ENCODE data around the gene LCAT.

LCAT gene

GRCh38 chr16:67964477-67965131 is 20.7 kb upstream of the LCAT start:
- H3K4me1 ChIP-seq, result peaks cover 9% of the 10 kb centered on the region
- H3K27me3 ChIP-seq (ENCODE audit: low read depth), result no peaks in the 10 kb centered on the region
- no peak for DNase-seq (ENCODE audit: low spot score in 2 of 2)
- peaks cover 20% of the 10 kb centered on the region for H3K36me3 ChIP-seq (replicated peaks)
- no peaks in the 10 kb centered on the region for H3K9me3 ChIP-seq
- H3K4me3 ChIP-seq, result no peak overlapping the region
- in situ Hi-C loops (cut with MboI; ENCODE audit: low sequenced_read_pairs), result no loop called here

GRCh38 chr16:67963662-67964321 is 19.9 kb upstream of the LCAT start:
- Histone ChIP-seq H3K27me3 (ENCODE audit: low read depth) (no peaks in the 10 kb centered on the region), H3K9me3 (no peaks in the 10 kb centered on the region), H3K36me3 (replicated peaks) (peaks cover 22% of the 10 kb centered on the region), H3K4me3 (no peak overlapping the region), H3K4me1 (peaks cover 9% of the 10 kb centered on the region)
- in situ Hi-C loops (cut with MboI; ENCODE audit: low sequenced_read_pairs), result no loop called here
- no peak for DNase-seq (ENCODE audit: low spot score in 2 of 2)

- H3K36me3 ChIP-seq (replicated peaks), result peaks cover 27% of the 10 kb centered on the region
- DNase-seq (ENCODE audit: low spot score in 2 of 2), result no peak
- peaks cover 9% of the 10 kb centered on the region for H3K4me1 ChIP-seq
- in situ Hi-C loops (cut with MboI; ENCODE audit: low sequenced_read_pairs), result no loop called here
- H3K27me3 ChIP-seq (ENCODE audit: low read depth), result no peaks in the 10 kb centered on the region
- H3K9me3 ChIP-seq, result no peaks in the 10 kb centered on the region
- no peak overlapping the region for H3K4me3 ChIP-seq
Observed at GRCh38 chr16:67963292-67963661, 19.4 kb upstream of the LCAT start.

- Histone ChIP-seq H3K4me3 (no peak overlapping the region), H3K9me3 (no peaks in the 10 kb centered on the region), H3K4me1 (peaks cover 5% of the 10 kb centered on the region), H3K36me3 (replicated peaks) (peaks cover 31% of the 10 kb centered on the region), H3K27me3 (ENCODE audit: low read depth) (no peaks in the 10 kb centered on the region)
- in situ Hi-C loops (cut with MboI; ENCODE audit: low sequenced_read_pairs), result no loop called here
- no peak for DNase-seq (ENCODE audit: low spot score in 2 of 2)
Observed at GRCh38 chr16:67962135-67962534, 18.2 kb upstream of the LCAT start.

GRCh38 chr16:67961551-67961957 is 17.6 kb upstream of the LCAT start:
- no peak for DNase-seq (ENCODE audit: low spot score in 2 of 2)
- Histone ChIP-seq H3K4me1 (no peaks in the 10 kb centered on the region; the same call in 1 of the 2 replicates), H3K4me3 (no peak overlapping the region), H3K27me3 (ENCODE audit: low read depth) (no peaks in the 10 kb centered on the region), H3K9me3 (no peaks in the 10 kb centered on the region), H3K36me3 (replicated peaks) (peaks cover 31% of the 10 kb centered on the region)
- in situ Hi-C loops (cut with MboI; ENCODE audit: low sequenced_read_pairs), result no loop called here

GRCh38 chr16:67959536-67960329 is 15.8 kb upstream of the LCAT start:
- in situ Hi-C loops (cut with MboI; ENCODE audit: low sequenced_read_pairs), result no loop called here
- Histone ChIP-seq H3K4me1 (no peaks in the 10 kb centered on the region), H3K36me3 (replicated peaks) (peaks cover 39% of the 10 kb centered on the region), H3K9me3 (no peaks in the 10 kb centered on the region), H3K4me3 (no peak overlapping the region), H3K27me3 (ENCODE audit: low read depth) (no peaks in the 10 kb centered on the region)
- no peak for DNase-seq (ENCODE audit: low spot score in 2 of 2)

- Histone ChIP-seq H3K4me3 (no peak overlapping the region), H3K9me3 (no peaks in the 10 kb centered on the region), H3K36me3 (replicated peaks) (peaks cover 48% of the 10 kb centered on the region), H3K4me1 (no peaks in the 10 kb centered on the region), H3K27me3 (ENCODE audit: low read depth) (no peaks in the 10 kb centered on the region)
- no peak for DNase-seq (ENCODE audit: low spot score in 2 of 2)
- in situ Hi-C loops (cut with MboI; ENCODE audit: low sequenced_read_pairs), result no loop called here
Observed at GRCh38 chr16:67957622-67958021, 13.7 kb upstream of the LCAT start.

GRCh38 chr16:67954421-67955196 is 10.7 kb upstream of the LCAT start:
- Histone ChIP-seq H3K4me3 (no peak overlapping the region), H3K27me3 (ENCODE audit: low read depth) (no peaks in the 10 kb centered on the region), H3K36me3 (replicated peaks) (peaks cover 45% of the 10 kb centered on the region), H3K4me1 (no peaks in the 10 kb centered on the region), H3K9me3 (no peaks in the 10 kb centered on the region)
- in situ Hi-C loops (cut with MboI; ENCODE audit: low sequenced_read_pairs), result no loop called here
- DNase-seq (ENCODE audit: low spot score in 2 of 2), result no peak

- H3K36me3 ChIP-seq (replicated peaks), result peaks cover 46% of the 10 kb centered on the region
- in situ Hi-C loops (cut with MboI; ENCODE audit: low sequenced_read_pairs), result no loop called here
- no peaks in the 10 kb centered on the region for H3K4me1 ChIP-seq
- no peaks in the 10 kb centered on the region for H3K9me3 ChIP-seq
- no peaks in the 10 kb centered on the region for H3K27me3 ChIP-seq (ENCODE audit: low read depth)
- no peak overlapping the region for H3K4me3 ChIP-seq
- DNase-seq (ENCODE audit: low spot score in 2 of 2), result no peak
Observed at GRCh38 chr16:67953641-67954375, 9.9 kb upstream of the LCAT start.

GRCh38 chr16:67951485-67951884 is 7.6 kb upstream of the LCAT start:
- peaks cover 55% of the 10 kb centered on the region for H3K36me3 ChIP-seq (replicated peaks)
- in situ Hi-C loops (cut with MboI; ENCODE audit: low sequenced_read_pairs), result no loop called here
- H3K4me3 ChIP-seq, result no peak overlapping the region
- no peak for DNase-seq (ENCODE audit: low spot score in 2 of 2)
- no peaks in the 10 kb centered on the region for H3K27me3 ChIP-seq (ENCODE audit: low read depth)
- H3K9me3 ChIP-seq, result no peaks in the 10 kb centered on the region
- no peaks in the 10 kb centered on the region for H3K4me1 ChIP-seq

- in situ Hi-C loops (cut with MboI; ENCODE audit: low sequenced_read_pairs), result no loop called here
- Histone ChIP-seq H3K36me3 (replicated peaks) (peaks cover 60% of the 10 kb centered on the region), H3K9me3 (no peaks in the 10 kb centered on the region), H3K4me3 (no peak overlapping the region), H3K27me3 (ENCODE audit: low read depth) (no peaks in the 10 kb centered on the region), H3K4me1 (no peaks in the 10 kb centered on the region)
- no peak for DNase-seq (ENCODE audit: low spot score in 2 of 2)
Observed at GRCh38 chr16:67950335-67950843, 6.5 kb upstream of the LCAT start.

GRCh38 chr16:67949645-67950044 is 5.7 kb upstream of the LCAT start:
- peaks cover 62% of the 10 kb centered on the region for H3K36me3 ChIP-seq (replicated peaks)
- no peaks in the 10 kb centered on the region for H3K27me3 ChIP-seq (ENCODE audit: low read depth)
- DNase-seq (ENCODE audit: low spot score in 2 of 2), result no peak
- in situ Hi-C loops (cut with MboI; ENCODE audit: low sequenced_read_pairs), result no loop called here
- H3K4me3 ChIP-seq, result no peak overlapping the region
- no peaks in the 10 kb centered on the region for H3K4me1 ChIP-seq
- no peaks in the 10 kb centered on the region for H3K9me3 ChIP-seq

- Histone ChIP-seq H3K27me3 (ENCODE audit: low read depth) (no peaks in the 10 kb centered on the region), H3K4me3 (no peak overlapping the region), H3K4me1 (no peaks in the 10 kb centered on the region), H3K9me3 (no peaks in the 10 kb centered on the region), H3K36me3 (replicated peaks) (peaks cover 58% of the 10 kb centered on the region)
- in situ Hi-C loops (cut with MboI; ENCODE audit: low sequenced_read_pairs), result no loop called here
- DNase-seq (ENCODE audit: low spot score in 2 of 2), result no peak
Observed at GRCh38 chr16:67948015-67948414, 4.1 kb upstream of the LCAT start.

All from HAP-1 (cell line).